ENCODE measurements around the gene HDLBP.

DNA sequence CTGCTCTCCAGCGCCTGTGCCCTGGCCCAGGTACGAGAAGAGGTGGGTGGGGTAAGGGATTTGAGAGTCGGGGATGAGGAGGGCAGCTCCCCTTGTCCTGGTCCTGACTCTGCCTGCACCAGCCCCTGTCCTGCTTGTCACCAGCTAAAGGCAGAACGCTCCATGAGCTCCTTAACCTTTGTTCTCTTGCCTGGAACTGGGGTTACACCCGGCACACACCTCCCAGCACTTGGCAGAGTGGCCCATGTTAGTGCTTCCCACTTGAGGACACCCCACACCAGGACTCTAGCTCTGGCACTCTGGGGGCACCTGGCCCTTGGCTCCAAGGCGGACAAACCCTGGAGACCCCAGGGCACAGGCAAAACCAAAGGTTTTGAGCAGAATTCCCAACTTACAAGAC is 107.8 kb downstream of the HDLBP start:
- TF ChIP-seq, protein P1, sequence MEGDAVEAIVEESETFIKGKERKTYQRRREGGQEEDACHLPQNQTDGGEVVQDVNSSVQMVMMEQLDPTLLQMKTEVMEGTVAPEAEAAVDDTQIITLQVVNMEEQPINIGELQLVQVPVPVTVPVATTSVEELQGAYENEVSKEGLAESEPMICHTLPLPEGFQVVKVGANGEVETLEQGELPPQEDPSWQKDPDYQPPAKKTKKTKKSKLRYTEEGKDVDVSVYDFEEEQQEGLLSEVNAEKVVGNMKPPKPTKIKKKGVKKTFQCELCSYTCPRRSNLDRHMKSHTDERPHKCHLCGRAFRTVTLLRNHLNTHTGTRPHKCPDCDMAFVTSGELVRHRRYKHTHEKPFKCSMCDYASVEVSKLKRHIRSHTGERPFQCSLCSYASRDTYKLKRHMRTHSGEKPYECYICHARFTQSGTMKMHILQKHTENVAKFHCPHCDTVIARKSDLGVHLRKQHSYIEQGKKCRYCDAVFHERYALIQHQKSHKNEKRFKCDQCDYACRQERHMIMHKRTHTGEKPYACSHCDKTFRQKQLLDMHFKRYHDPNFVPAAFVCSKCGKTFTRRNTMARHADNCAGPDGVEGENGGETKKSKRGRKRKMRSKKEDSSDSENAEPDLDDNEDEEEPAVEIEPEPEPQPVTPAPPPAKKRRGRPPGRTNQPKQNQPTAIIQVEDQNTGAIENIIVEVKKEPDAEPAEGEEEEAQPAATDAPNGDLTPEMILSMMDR (IDR thresholded peaks at IDR 0.05; ENCODE audit: insufficient read depth, low read length) = no peak
- TF ChIP-seq POLR2AphosphoS5 (IDR thresholded peaks at IDR 0.05; ENCODE audit: low read depth) = no peak
- TF ChIP-seq, protein P2, sequence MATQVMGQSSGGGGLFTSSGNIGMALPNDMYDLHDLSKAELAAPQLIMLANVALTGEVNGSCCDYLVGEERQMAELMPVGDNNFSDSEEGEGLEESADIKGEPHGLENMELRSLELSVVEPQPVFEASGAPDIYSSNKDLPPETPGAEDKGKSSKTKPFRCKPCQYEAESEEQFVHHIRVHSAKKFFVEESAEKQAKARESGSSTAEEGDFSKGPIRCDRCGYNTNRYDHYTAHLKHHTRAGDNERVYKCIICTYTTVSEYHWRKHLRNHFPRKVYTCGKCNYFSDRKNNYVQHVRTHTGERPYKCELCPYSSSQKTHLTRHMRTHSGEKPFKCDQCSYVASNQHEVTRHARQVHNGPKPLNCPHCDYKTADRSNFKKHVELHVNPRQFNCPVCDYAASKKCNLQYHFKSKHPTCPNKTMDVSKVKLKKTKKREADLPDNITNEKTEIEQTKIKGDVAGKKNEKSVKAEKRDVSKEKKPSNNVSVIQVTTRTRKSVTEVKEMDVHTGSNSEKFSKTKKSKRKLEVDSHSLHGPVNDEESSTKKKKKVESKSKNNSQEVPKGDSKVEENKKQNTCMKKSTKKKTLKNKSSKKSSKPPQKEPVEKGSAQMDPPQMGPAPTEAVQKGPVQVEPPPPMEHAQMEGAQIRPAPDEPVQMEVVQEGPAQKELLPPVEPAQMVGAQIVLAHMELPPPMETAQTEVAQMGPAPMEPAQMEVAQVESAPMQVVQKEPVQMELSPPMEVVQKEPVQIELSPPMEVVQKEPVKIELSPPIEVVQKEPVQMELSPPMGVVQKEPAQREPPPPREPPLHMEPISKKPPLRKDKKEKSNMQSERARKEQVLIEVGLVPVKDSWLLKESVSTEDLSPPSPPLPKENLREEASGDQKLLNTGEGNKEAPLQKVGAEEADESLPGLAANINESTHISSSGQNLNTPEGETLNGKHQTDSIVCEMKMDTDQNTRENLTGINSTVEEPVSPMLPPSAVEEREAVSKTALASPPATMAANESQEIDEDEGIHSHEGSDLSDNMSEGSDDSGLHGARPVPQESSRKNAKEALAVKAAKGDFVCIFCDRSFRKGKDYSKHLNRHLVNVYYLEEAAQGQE (IDR thresholded peaks at IDR 0.05; ENCODE audit: insufficient replicate concordance, low read depth) = no peak
- TF ChIP-seq GABPA (IDR thresholded peaks at IDR 0.05; ENCODE audit: low read depth) = no peak

Data from HL-60 (cell line).